Liver (tissue), 9 donors: ENCODE data around the gene HNRNPC. TPM values are rescaled to one million over a fixed set of nuclear protein-coding genes. Genes with fewer than 3 reads are reported as not detected.

ENCODE experiments used
- DNase-seq: peaks from one replicate; pipeline ENCODE4 v3.0.0-alpha.2; 2017; ENCODE audit warnings: low spot score
- H3K27ac ChIP-seq, 2 donors: one replicate each; pipeline ENCODE4 v1.7.0; 2013; ENCODE audit warnings: inconsistent platforms in 2 of 2, low read length in 2 of 2, control low read depth in 1 of 2, low read depth in 1 of 2, mild to moderate bottlenecking in 1 of 2
- H3K27me3 ChIP-seq, 4 donors: one replicate each; pipeline versions ENCODE4 v1.6.1 to v1.7.0; 2013; ENCODE audit warnings: low read length in 3 of 4, inconsistent platforms in 1 of 4, mild to moderate bottlenecking in 1 of 4, moderate library complexity in 1 of 4; ENCODE audit not compliant: control insufficient read depth in 4 of 4, insufficient read depth in 4 of 4
- H3K36me3 ChIP-seq, 4 donors: one replicate each; pipeline versions ENCODE4 v1.6.1 to v1.7.0; 2013; ENCODE audit warnings: low read length in 3 of 4, mild to moderate bottlenecking in 3 of 4, low read depth in 1 of 4, moderate library complexity in 1 of 4; ENCODE audit not compliant: control insufficient read depth in 4 of 4, insufficient read depth in 3 of 4
- H3K4me1 ChIP-seq, 4 donors: one replicate each; pipeline versions ENCODE4 v1.6.1 to v1.7.0; 2013; ENCODE audit warnings: low read length in 3 of 4, mild to moderate bottlenecking in 3 of 4, moderate library complexity in 1 of 4; ENCODE audit not compliant: control insufficient read depth in 4 of 4, insufficient read depth in 4 of 4
- H3K4me3 ChIP-seq, 3 donors: one replicate each; pipeline versions ENCODE4 v1.6.1 to v1.7.0; 2013; ENCODE audit warnings: low read length in 3 of 3, control low read depth in 1 of 3, low read depth in 1 of 3, mild to moderate bottlenecking in 1 of 3
- H3K9ac ChIP-seq, 2 donors: one replicate each; pipeline ENCODE4 v1.7.0; 2013; ENCODE audit warnings: low read length in 2 of 2, mild to moderate bottlenecking in 2 of 2, moderate library complexity in 2 of 2, control low read depth in 1 of 2, low read depth in 1 of 2
- H3K9me3 ChIP-seq, 4 donors: one replicate each; pipeline versions ENCODE4 v1.6.1 to v1.7.0; 2013; ENCODE audit warnings: low read length in 3 of 4; ENCODE audit not compliant: control insufficient read depth in 4 of 4
- EGR1 ChIP-seq, 2 donors: IDR thresholded peaks; 2 replicates each; pipeline ENCODE4 v1.6.1; 2016 to 2018; ENCODE audit warnings: antibody characterized with exemption in 2 of 2, low read depth in 2 of 2
- FOXA2 ChIP-seq: IDR thresholded peaks from 2 replicates; pipeline ENCODE4 v1.6.1; 2016; ENCODE audit warnings: antibody characterized with exemption
- GABPA ChIP-seq, 2 donors: IDR thresholded peaks in 1 of 2; conservative IDR thresholded peaks in 1 of 2; 2 replicates each; pipeline ENCODE4 v1.6.1; 2016; ENCODE audit warnings: antibody characterized with exemption in 2 of 2, mild to moderate bottlenecking in 1 of 2, moderate library complexity in 1 of 2
- HNF4A ChIP-seq, 2 donors: conservative IDR thresholded peaks; 2 replicates each; pipeline ENCODE4 v1.6.1; 2016; ENCODE audit warnings: antibody characterized with exemption in 2 of 2, mild to moderate bottlenecking in 2 of 2
- JUND ChIP-seq, 2 donors: IDR thresholded peaks; 2 replicates each; pipeline ENCODE4 v1.6.1; 2016; ENCODE audit warnings: antibody characterized with exemption in 2 of 2
- MAX ChIP-seq: IDR thresholded peaks from 2 replicates; pipeline ENCODE4 v1.6.1; 2016; ENCODE audit warnings: antibody characterized with exemption
- NR2F2 ChIP-seq: IDR thresholded peaks from 2 replicates; pipeline ENCODE4 v1.6.1; 2016; ENCODE audit warnings: antibody characterized with exemption
- RAD21 ChIP-seq, 2 donors: IDR thresholded peaks; 2 replicates each; pipeline ENCODE4 v1.6.1; 2016; ENCODE audit warnings: antibody characterized with exemption in 2 of 2, mild to moderate bottlenecking in 2 of 2
- SP1 ChIP-seq: IDR thresholded peaks from 2 replicates; pipeline ENCODE4 v1.6.1; 2018; ENCODE audit warnings: antibody characterized with exemption, mild to moderate bottlenecking
- TAF1 ChIP-seq: conservative IDR thresholded peaks from 2 replicates; pipeline ENCODE4 v1.6.1; 2016; ENCODE audit warnings: antibody characterized with exemption, mild to moderate bottlenecking
- YY1 ChIP-seq: IDR thresholded peaks from 2 replicates; pipeline ENCODE4 v1.6.1; 2016; ENCODE audit warnings: antibody characterized with exemption, mild to moderate bottlenecking
- WGBS: extraction: QIAGEN DNeasy Blood & Tissue Kit; methylation state at CpG from one replicate; pipeline ENCODE4 v1.1.7; 2013; 5-methylcytosine and 5-hydroxymethylcytosine counted together
- polyA plus RNA-seq, 2 donors: library from polyadenylated mRNA; stranded (reverse) in 1 of 2; unstranded in 1 of 2; fragments of 200-250 nt in 1 of 2; fragments of >200 nt in 1 of 2; fragmentation: Nextera tagmentation in 1 of 2; extraction: Ambion mirVana in 1 of 2; gene quantifications; one replicate each; pipeline versions ENCODE4 v1.2.1 to v1.2.3, GENCODE V29; 2013 to 2015
- total RNA-seq, 2 donors: library from RNA; depleted of rRNA; stranded (reverse); fragments of >200 nt; gene quantifications; one replicate each; pipeline ENCODE4 v1.2.3, GENCODE V29; 2014
- TF ChIP-seq, protein P1 (sequence below): IDR thresholded peaks from 2 replicates; pipeline ENCODE4 v1.6.1; 2016; ENCODE audit warnings: antibody characterized with exemption, mild to moderate bottlenecking
- TF ChIP-seq, protein P2 (sequence below): IDR thresholded peaks from 2 replicates; pipeline ENCODE4 v1.6.1; 2016; ENCODE audit warnings: antibody characterized with exemption
- donor health status: healthy.
- donor health status: healthy.
- donor health status: healthy.
- donor health status: healthy.
- donor health status: healthy.

HNRNPC gene
- total and polyA plus RNA-seq, 4 donors: 119 to 384 (median 270) TPM

DNA sequence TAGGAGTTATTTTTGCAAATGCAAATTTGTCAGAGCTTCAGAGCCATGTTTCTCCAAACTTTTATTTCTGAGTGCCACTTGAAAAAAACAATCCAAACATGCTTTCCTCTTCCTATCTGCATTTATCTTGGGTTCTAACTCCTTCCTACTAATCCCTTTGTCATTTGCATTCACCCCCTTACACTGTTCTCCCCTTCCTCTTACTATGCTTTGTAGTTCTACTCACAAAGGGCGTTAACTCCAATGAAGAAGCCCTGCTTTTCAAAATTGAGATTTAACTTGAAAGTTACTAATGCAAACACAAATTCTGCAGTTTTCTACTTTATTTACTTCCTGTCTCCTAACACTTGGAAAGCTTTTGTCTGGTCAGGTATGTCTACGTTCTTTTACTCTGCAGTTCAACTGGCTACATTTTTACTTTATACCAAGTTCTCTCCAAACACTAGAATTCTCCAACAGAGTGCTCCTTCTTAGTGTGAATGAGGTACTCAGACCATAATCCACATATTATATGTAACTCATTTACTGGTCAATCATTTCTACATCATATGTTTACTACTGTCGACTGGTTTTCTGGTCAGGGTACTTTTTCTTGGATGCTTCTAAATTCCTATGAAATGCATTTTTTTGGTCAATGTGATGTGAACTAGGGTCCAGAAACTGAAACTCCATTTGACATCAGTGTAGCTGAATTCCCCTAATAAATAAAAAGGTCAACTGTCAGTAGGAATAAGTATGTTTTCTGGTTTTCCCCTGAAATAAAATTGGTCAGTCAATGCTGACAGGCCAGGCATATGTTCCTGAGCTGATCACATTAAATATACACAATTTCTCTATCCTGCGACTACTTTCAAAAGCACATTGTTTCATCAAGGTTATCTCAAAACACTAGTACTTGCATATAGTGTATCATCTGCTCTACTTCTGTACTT, 62.2 kb downstream of the HNRNPC start:
- no peak for DNase-seq
- Histone ChIP-seq H3K4me1 (peaks cover 0 to 13% (median 5%) of the 10 kb centered on the region in 4 donors), H3K27ac (no peak overlapping the region), H3K4me3 (no peak overlapping the region), H3K27me3 (no peaks in the 10 kb centered on the region), H3K36me3 (peaks cover 7 to 58% (median 43%) of the 10 kb centered on the region in 4 donors), H3K9ac (no peak overlapping the region), H3K9me3 (no peaks in the 10 kb centered on the region)
- 92% methylated on average over 4 of the region's 4 CpGs for WGBS
- TF ChIP-seq MAX (no peak), EGR1 (IDR thresholded peaks at IDR 0.05; ENCODE audit: low read depth in 2 of 2) (no peak), RAD21 (IDR thresholded peaks at IDR 0.05) (no peak), HNF4A (conservative IDR thresholded peaks at IDR 0.05) (no peak), GABPA (IDR thresholded peaks at IDR 0.05 in 1 of 2, conservative IDR thresholded peaks at IDR 0.05 in 1 of 2) (no peak), NR2F2 (no peak), SP1 (no peak), FOXA2 (no peak), JUND (IDR thresholded peaks at IDR 0.05) (no peak), YY1 (no peak)

DNA sequence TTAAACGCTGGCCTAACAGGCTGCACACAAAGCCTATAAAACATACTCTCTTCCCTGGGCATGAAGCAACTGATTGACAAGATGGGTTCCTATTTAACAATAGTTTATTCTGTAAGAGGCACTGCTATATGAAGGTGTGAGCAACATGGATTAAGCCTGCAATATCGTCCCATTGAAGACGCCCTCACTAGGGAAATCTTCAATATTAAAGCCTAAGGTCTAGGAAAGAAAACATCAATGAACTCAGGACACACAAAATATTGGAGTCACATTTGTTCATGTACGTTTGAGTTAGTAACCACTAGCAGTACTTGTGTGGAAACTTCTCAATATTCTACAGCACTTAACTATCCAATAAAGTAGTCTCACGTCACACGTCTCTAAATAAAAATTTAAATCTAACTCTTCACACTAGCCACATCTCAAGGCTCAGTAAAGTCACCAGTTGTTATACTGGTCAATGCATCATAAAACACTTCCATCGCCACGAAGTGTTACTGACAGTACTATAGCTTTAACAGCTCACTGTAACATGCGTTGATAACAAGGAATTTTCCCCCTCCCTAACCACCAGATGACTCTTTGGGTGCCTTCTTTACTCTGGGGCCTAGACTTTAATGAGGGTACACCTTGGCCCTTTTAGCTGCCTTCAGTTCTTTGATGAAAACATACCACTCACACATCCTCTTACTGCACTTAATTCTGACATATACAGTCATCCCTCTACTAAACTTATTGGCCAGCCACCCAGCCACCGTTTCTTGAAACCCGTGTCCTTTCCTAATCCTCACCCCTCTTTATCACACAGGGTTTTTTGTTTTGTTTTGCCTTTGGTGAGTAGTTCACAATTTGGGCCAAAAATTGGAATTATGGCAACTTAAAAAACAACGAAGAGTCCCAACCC, 63.3 kb downstream of the HNRNPC start:
- Histone ChIP-seq H3K4me1 (peaks cover 0 to 13% (median 5%) of the 10 kb centered on the region in 4 donors), H3K27me3 (no peaks in the 10 kb centered on the region), H3K9ac (no peak overlapping the region), H3K27ac (no peak overlapping the region), H3K36me3 (peaks cover 7 to 47% (median 33%) of the 10 kb centered on the region in 4 donors), H3K4me3 (no peak overlapping the region), H3K9me3 (no peaks in the 10 kb centered on the region)
- no peak for DNase-seq
- 93% methylated on average over 12 of the region's 12 CpGs for WGBS
- no peak for TF ChIP-seq GABPA (IDR thresholded peaks at IDR 0.05 in 1 of 2, conservative IDR thresholded peaks at IDR 0.05 in 1 of 2)
- no peak for TF ChIP-seq FOXA2
- TF ChIP-seq TAF1: no peak
- TF ChIP-seq, protein P1, sequence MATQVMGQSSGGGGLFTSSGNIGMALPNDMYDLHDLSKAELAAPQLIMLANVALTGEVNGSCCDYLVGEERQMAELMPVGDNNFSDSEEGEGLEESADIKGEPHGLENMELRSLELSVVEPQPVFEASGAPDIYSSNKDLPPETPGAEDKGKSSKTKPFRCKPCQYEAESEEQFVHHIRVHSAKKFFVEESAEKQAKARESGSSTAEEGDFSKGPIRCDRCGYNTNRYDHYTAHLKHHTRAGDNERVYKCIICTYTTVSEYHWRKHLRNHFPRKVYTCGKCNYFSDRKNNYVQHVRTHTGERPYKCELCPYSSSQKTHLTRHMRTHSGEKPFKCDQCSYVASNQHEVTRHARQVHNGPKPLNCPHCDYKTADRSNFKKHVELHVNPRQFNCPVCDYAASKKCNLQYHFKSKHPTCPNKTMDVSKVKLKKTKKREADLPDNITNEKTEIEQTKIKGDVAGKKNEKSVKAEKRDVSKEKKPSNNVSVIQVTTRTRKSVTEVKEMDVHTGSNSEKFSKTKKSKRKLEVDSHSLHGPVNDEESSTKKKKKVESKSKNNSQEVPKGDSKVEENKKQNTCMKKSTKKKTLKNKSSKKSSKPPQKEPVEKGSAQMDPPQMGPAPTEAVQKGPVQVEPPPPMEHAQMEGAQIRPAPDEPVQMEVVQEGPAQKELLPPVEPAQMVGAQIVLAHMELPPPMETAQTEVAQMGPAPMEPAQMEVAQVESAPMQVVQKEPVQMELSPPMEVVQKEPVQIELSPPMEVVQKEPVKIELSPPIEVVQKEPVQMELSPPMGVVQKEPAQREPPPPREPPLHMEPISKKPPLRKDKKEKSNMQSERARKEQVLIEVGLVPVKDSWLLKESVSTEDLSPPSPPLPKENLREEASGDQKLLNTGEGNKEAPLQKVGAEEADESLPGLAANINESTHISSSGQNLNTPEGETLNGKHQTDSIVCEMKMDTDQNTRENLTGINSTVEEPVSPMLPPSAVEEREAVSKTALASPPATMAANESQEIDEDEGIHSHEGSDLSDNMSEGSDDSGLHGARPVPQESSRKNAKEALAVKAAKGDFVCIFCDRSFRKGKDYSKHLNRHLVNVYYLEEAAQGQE: no peak
- no peak for TF ChIP-seq MAX
- TF ChIP-seq JUND (IDR thresholded peaks at IDR 0.05): no peak
- TF ChIP-seq HNF4A (conservative IDR thresholded peaks at IDR 0.05): no peak
- TF ChIP-seq, protein P2, sequence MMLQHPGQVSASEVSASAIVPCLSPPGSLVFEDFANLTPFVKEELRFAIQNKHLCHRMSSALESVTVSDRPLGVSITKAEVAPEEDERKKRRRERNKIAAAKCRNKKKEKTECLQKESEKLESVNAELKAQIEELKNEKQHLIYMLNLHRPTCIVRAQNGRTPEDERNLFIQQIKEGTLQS: no peak
